NB4 (cell line): ENCODE measurements around the gene CDH4.

Source experiments
- DNase-seq: peaks from one replicate; pipeline ENCODE4 v3.0.0; 2010; ENCODE audit warnings: low read depth
- H3K4me3 ChIP-seq: one replicate; pipeline ENCODE4 v1.5.1; 2011; ENCODE audit warnings: mild to moderate bottlenecking, low read depth, low read length, moderate library complexity
- CTCF ChIP-seq: IDR thresholded peaks from one replicate; pipeline ENCODE4 v1.5.1; 2012; ENCODE audit warnings: low read depth, low read length
- MAX ChIP-seq: IDR thresholded peaks from 2 replicates; pipeline ENCODE4 v1.6.1; 2011; ENCODE audit warnings: low read depth, low read length
- MYC ChIP-seq: IDR thresholded peaks from 2 replicates; pipeline ENCODE4 v1.6.1; 2011; ENCODE audit warnings: low read depth, low read length
- POLR2A ChIP-seq: IDR thresholded peaks from 2 replicates; pipeline ENCODE4 v1.6.1; 2011; ENCODE audit warnings: mild to moderate bottlenecking; ENCODE audit not compliant: insufficient read length; ENCODE audit errors: extremely low read depth

CDH4 gene

GRCh38 chr20:61929971-61930666, 678.1 kb downstream of the CDH4 start:
- no peak for TF ChIP-seq MAX
- TF ChIP-seq POLR2A = no peak
- TF ChIP-seq CTCF = no peak
- no peak for TF ChIP-seq MYC
- no peak for DNase-seq
- H3K4me3 ChIP-seq = no peak overlapping the region

GRCh38 chr20:61930776-61931475, 678.9 kb downstream of the CDH4 start:
- H3K4me3 ChIP-seq = no peak overlapping the region
- DNase-seq = no peak
- no peak for TF ChIP-seq MAX
- TF ChIP-seq CTCF = no peak
- TF ChIP-seq POLR2A = no peak
- TF ChIP-seq MYC = no peak

GRCh38 chr20:61931476-61932198, 679.6 kb downstream of the CDH4 start:
- TF ChIP-seq MYC (no peak), POLR2A (no peak), MAX (no peak), CTCF (no peak)
- no peak for DNase-seq

GRCh38 chr20:61932199-61932592, 680.1 kb downstream of the CDH4 start:
- no peak for TF ChIP-seq MAX
- TF ChIP-seq MYC = no peak
- no peak for TF ChIP-seq POLR2A
- no peak for DNase-seq

More at GRCh38 chr20:61931476-61932198, 679.6 kb downstream of the CDH4 start:
- H3K4me3 ChIP-seq = no peak overlapping the region

GRCh38 chr20:61932711-61933480, 680.8 kb downstream of the CDH4 start:
- no peak for TF ChIP-seq MYC
- TF ChIP-seq CTCF = no peak
- no peak for TF ChIP-seq POLR2A
- TF ChIP-seq MAX = no peak
- DNase-seq = no peak
- H3K4me3 ChIP-seq = no peak overlapping the region

More at GRCh38 chr20:61932199-61932592, 680.1 kb downstream of the CDH4 start:
- no peak overlapping the region for H3K4me3 ChIP-seq
